GM12878 (cell line): ENCODE results near the gene STON2.

Experiments
- CBFB ChIP-seq: IDR thresholded peaks from 2 replicates; pipeline ENCODE4 v1.6.1; 2016; ENCODE audit warnings: antibody characterized with exemption, low read depth
- CHD4 ChIP-seq: fragments of 200-600 bp; sonication (generic); IDR thresholded peaks from 2 replicates; pipeline ENCODE4 v1.6.1; 2016; ENCODE audit warnings: mild to moderate bottlenecking
- CTCF ChIP-seq, 3 experiments: IDR thresholded peaks in 2 of 3; conservative IDR thresholded peaks in 1 of 3; 2 replicates each; pipeline ENCODE4 v1.5.1; 2011; ENCODE audit warnings: low read depth in 3 of 3, low read length in 3 of 3, mild to moderate bottlenecking in 3 of 3, control low read depth in 2 of 3, moderate library complexity in 2 of 3, inconsistent platforms in 1 of 3, mixed read lengths in 1 of 3; ENCODE audit not compliant: control insufficient read depth in 2 of 3, insufficient read depth in 1 of 3; ENCODE audit errors: extremely low read depth in 1 of 3
- MTA2 ChIP-seq: fragments of 450-650 bp; IDR thresholded peaks from 2 replicates; pipeline ENCODE4 v1.6.1; 2016; ENCODE audit warnings: low read depth, mild to moderate bottlenecking, moderate library complexity
- NFYB ChIP-seq: IDR thresholded peaks from 2 replicates; pipeline ENCODE4 v1.6.1; 2011; ENCODE audit warnings: low read depth, mild to moderate bottlenecking, low read length, improper control_type of control experiment, moderate library complexity; ENCODE audit not compliant: insufficient read depth
- POLR2A ChIP-seq: IDR thresholded peaks from 2 replicates; pipeline ENCODE4 v1.6.1; 2011; ENCODE audit warnings: low read depth, mild to moderate bottlenecking, low read length
- RCOR1 ChIP-seq: conservative IDR thresholded peaks from 2 replicates; pipeline ENCODE4 v1.6.1; 2012; ENCODE audit warnings: low read depth, low read length, improper control_type of control experiment
- SIN3A ChIP-seq: IDR thresholded peaks from 2 replicates; pipeline ENCODE4 v1.6.1; 2012; ENCODE audit warnings: low read depth, low read length, improper control_type of control experiment
- SRF ChIP-seq, 2 experiments: IDR thresholded peaks; 2 replicates each; pipeline ENCODE4 v1.6.1; 2011; ENCODE audit warnings: low read depth in 2 of 2, low read length in 2 of 2, mild to moderate bottlenecking in 1 of 2, moderate library complexity in 1 of 2
- USF1 ChIP-seq: IDR thresholded peaks from 2 replicates; pipeline ENCODE4 v1.6.1; 2011; ENCODE audit warnings: borderline replicate concordance, low read depth, mild to moderate bottlenecking, moderate library complexity, mixed read lengths, low read length; ENCODE audit not compliant: insufficient read depth; ENCODE audit errors: extremely low read length
- ZNF274 ChIP-seq: IDR thresholded peaks from one replicate; pipeline ENCODE4 v1.8.0; 2011; ENCODE audit not compliant: insufficient read length, insufficient read depth

- TF ChIP-seq RCOR1, result no peak
- no peak for TF ChIP-seq USF1
- TF ChIP-seq POLR2A, result no peak
- no peak for TF ChIP-seq CHD4
- no peak for TF ChIP-seq CTCF (IDR thresholded peaks at IDR 0.05 in 2 of 3, conservative IDR thresholded peaks at IDR 0.05 in 1 of 3; ENCODE audit: control insufficient read depth in 2 of 3, extremely low read depth in 1 of 3, insufficient read depth in 1 of 3, low read depth in 3 of 3, low read length in 3 of 3)
- TF ChIP-seq MTA2, result no peak
- no peak for TF ChIP-seq ZNF274
- TF ChIP-seq SRF (IDR thresholded peaks at IDR 0.05; ENCODE audit: low read depth in 2 of 2, low read length in 2 of 2), result no peak
- TF ChIP-seq SIN3A, result no peak
- TF ChIP-seq NFYB, result no peak
- no peak for TF ChIP-seq CBFB
Measured at GRCh38 chr14:81385419-81385818, 14.7 kb downstream of the STON2 start.
